B cell (primary cell): Measurements from ENCODE around the gene KCNIP1. TPM values are rescaled to one million over a fixed set of nuclear protein-coding genes. Genes with fewer than 3 reads are reported as not detected.

Experiments used
- ATAC-seq: fragments of 200-7000 bp; cut with Tn5 transposase; one replicate; pipeline ENCODE4 v1.10.0; 2021; ENCODE audit warnings: low read depth, mild to moderate bottlenecking, moderate number of reproducible peaks, moderate library complexity
- CTCF ChIA-PET: fragments of 350-600 bp; sonication (Branson Sonifier 250); formaldehyde crosslinking; loops from one replicate; lab custom pipeline; 2021; ENCODE audit warnings: antibody characterized with exemption, inconsistent platforms; lab: Charles Lee
- POLR2A ChIA-PET: fragments of 350-600 bp; sonication (Branson Sonifier 250); formaldehyde crosslinking; loops from one replicate; lab custom pipeline; 2021; ENCODE audit warnings: antibody characterized with exemption; lab: Charles Lee
- DNase-seq: peaks from one replicate; pipeline ENCODE4 v3.0.0; 2013
- H2AFZ ChIP-seq: 2 replicates; pipeline ENCODE4 v1.6.1; 2012; ENCODE audit warnings: mild to moderate bottlenecking, low read depth, low read length; ENCODE audit not compliant: insufficient read depth, poor library complexity, severe bottlenecking
- H3K27ac ChIP-seq, 2 donors: 1 replicate in 1 of 2; 2 replicates in 1 of 2; pipeline ENCODE4 v1.5.1; 2012 to 2013; ENCODE audit warnings: low read length in 2 of 2, mild to moderate bottlenecking in 2 of 2, moderate library complexity in 1 of 2
- H3K27me3 ChIP-seq, 4 experiments: fragments of 200-600 bp in 1 of 4; sonication (generic) in 1 of 4; replicated peaks in 1 of 4; 1 replicate in 2 of 4; 2 replicates in 2 of 4; pipeline versions ENCODE4 v1.6.1 to v1.7.0; 2013 to 2016; ENCODE audit warnings: low read length in 3 of 4, mild to moderate bottlenecking in 2 of 4, mixed read lengths in 1 of 4, moderate library complexity in 1 of 4; ENCODE audit not compliant: insufficient read depth in 4 of 4, control insufficient read depth in 3 of 4; ENCODE audit errors: control extremely low read depth in 1 of 4
- H3K36me3 ChIP-seq, 2 experiments: replicated peaks in 1 of 2; 1 replicate in 1 of 2; 2 replicates in 1 of 2; pipeline versions ENCODE4 v1.6.1 to v1.7.1; 2013; ENCODE audit warnings: low read length in 1 of 2; ENCODE audit not compliant: insufficient read depth in 2 of 2, control insufficient read depth in 1 of 2; ENCODE audit errors: control extremely low read depth in 1 of 2, extremely low read depth in 1 of 2
- H3K4me1 ChIP-seq, 2 donors: fragments of 200-600 bp in 1 of 2; sonication (generic) in 1 of 2; 1 replicate in 1 of 2; 2 replicates in 1 of 2; pipeline versions ENCODE4 v1.5.1 to v1.6.1; 2013 to 2017; ENCODE audit warnings: low read length in 2 of 2; ENCODE audit not compliant: control insufficient read depth in 2 of 2, insufficient read depth in 2 of 2
- H3K4me2 ChIP-seq: replicated peaks from 2 replicates; pipeline ENCODE3; 2012; ENCODE audit warnings: mild to moderate bottlenecking, low read depth, low read length; ENCODE audit not compliant: poor library complexity, severe bottlenecking
- H3K4me3 ChIP-seq, 5 experiments: fragments of 200-600 bp in 1 of 5; sonication (generic) in 1 of 5; 1 replicate in 3 of 5; 2 replicates in 2 of 5; pipeline versions ENCODE4 v1.5.1 to v1.7.0; 2011 to 2016; ENCODE audit warnings: low read length in 4 of 5, mild to moderate bottlenecking in 4 of 5, low read depth in 2 of 5, control low read depth in 1 of 5, moderate library complexity in 1 of 5; ENCODE audit not compliant: insufficient read depth in 1 of 5; ENCODE audit errors: control extremely low read depth in 1 of 5, extremely low read depth in 1 of 5
- H3K79me2 ChIP-seq: fragments of 200-600 bp; sonication (generic); one replicate; pipeline ENCODE4 v1.6.0; 2016; ENCODE audit warnings: low read length; ENCODE audit not compliant: control insufficient read depth, insufficient read depth
- H3K9ac ChIP-seq: fragments of 200-600 bp; sonication (generic); 2 replicates; pipeline ENCODE4 v1.6.1; 2017; ENCODE audit warnings: mild to moderate bottlenecking, low read length, moderate library complexity
- H3K9me3 ChIP-seq, 3 donors: one replicate each; pipeline versions ENCODE4 v1.6.1 to v1.7.1; 2013; ENCODE audit warnings: low read length in 2 of 3; ENCODE audit not compliant: control insufficient read depth in 2 of 3, insufficient read depth in 1 of 3; ENCODE audit errors: control extremely low read depth in 1 of 3
- H4K20me1 ChIP-seq: 2 replicates; pipeline ENCODE4 v1.6.0; 2012; ENCODE audit warnings: mild to moderate bottlenecking, low read length; ENCODE audit not compliant: insufficient read depth, control insufficient read depth, poor library complexity, severe bottlenecking
- H3K27ac Mint-ChIP-seq: one replicate; pipeline ENCODE4 v1.8.0; 2021; ENCODE audit warnings: mixed read lengths
- H3K27me3 Mint-ChIP-seq: one replicate; pipeline ENCODE4 v1.8.0; 2021; ENCODE audit warnings: mixed read lengths
- H3K4me1 Mint-ChIP-seq: one replicate; pipeline ENCODE4 v1.8.0; 2021; ENCODE audit warnings: mixed read lengths
- H3K4me3 Mint-ChIP-seq: one replicate; pipeline ENCODE4 v1.8.0; 2021; ENCODE audit warnings: mixed read lengths
- H3K9me3 Mint-ChIP-seq: one replicate; pipeline ENCODE4 v1.8.0; 2022; ENCODE audit warnings: mixed read lengths; ENCODE audit not compliant: insufficient read depth
- EZH2 ChIP-seq: IDR thresholded peaks from 2 replicates; pipeline ENCODE4 v1.6.1; 2012; ENCODE audit warnings: borderline replicate concordance, low read depth, mild to moderate bottlenecking, moderate library complexity, low read length; ENCODE audit not compliant: insufficient read depth, poor library complexity, severe bottlenecking
- WGBS: methylation state at CpG from one replicate; pipeline ENCODE4 v1.1.5; 2013; ENCODE audit warnings: missing lambda C conversion rate; ENCODE audit not compliant: insufficient coverage; 5-methylcytosine and 5-hydroxymethylcytosine counted together
- intact Hi-C: fragments of 100-400 bp; cut with micrococcal nuclease; formaldehyde crosslinking; loops from one replicate; pipeline ENCODE4 v1.10.0; 2022
- polyA plus RNA-seq: library from polyadenylated mRNA; depleted of rRNA; stranded (reverse); fragments of >200 nt; gene quantifications from 2 replicates; pipeline ENCODE4 v1.2.3, GENCODE V29; 2012
- total RNA-seq, 2 donors: library from RNA; stranded (reverse); fragments of 120-200 nt in 1 of 2; gene quantifications; 1 replicate in 1 of 2; 2 replicates in 1 of 2; pipeline versions ENCODE4 v1.2.3 to v1.2.4, GENCODE V29; 2013 to 2022
- TF ChIP-seq, protein P1 (sequence below): fragments of 200-600 bp; IDR thresholded peaks from one replicate; pipeline ENCODE4 v1.8.0; 2022; ENCODE audit warnings: antibody characterized with exemption, mild to moderate bottlenecking

The KCNIP1 gene
- total and polyA plus RNA-seq, 2 donors (not counting 1 experiment from before 2014, with no cell fraction given): not detected

- Mint-ChIP-seq H3K27me3 (peaks cover 9% of the 10 kb centered on the region), H3K4me1 (peaks cover 3% of the 10 kb centered on the region), H3K9me3 (peaks cover 3% of the 10 kb centered on the region), H3K4me3 (no peak overlapping the region), H3K27ac (no peak overlapping the region)
- Histone ChIP-seq H3K27me3 (peaks cover 0 to 6% (median 1%) of the 10 kb centered on the region in 4 experiments), H3K36me3 (no peaks in the 10 kb centered on the region), H3K9me3 (peaks cover 0 to 2% (median under 1%) of the 10 kb centered on the region in 3 donors), H3K27ac (no peak overlapping the region), H3K4me3 (no peak overlapping the region), H3K9ac (no peak overlapping the region), H3K4me1 (no peaks in the 10 kb centered on the region), H3K79me2 (no peaks in the 10 kb centered on the region), H3K4me2 (no peak overlapping the region), H2AFZ (no peak overlapping the region), H4K20me1 (no peaks in the 10 kb centered on the region)
- 77% methylated on average over 3 of the region's 4 CpGs for WGBS
- ChIA-PET CTCF (no interaction called here), POLR2A (no interaction called here)
- intact Hi-C loops: no loop called here
- DNase-seq (no peak), ATAC-seq (no peak)
- no peak for TF ChIP-seq EZH2
- TF ChIP-seq, protein P1, sequence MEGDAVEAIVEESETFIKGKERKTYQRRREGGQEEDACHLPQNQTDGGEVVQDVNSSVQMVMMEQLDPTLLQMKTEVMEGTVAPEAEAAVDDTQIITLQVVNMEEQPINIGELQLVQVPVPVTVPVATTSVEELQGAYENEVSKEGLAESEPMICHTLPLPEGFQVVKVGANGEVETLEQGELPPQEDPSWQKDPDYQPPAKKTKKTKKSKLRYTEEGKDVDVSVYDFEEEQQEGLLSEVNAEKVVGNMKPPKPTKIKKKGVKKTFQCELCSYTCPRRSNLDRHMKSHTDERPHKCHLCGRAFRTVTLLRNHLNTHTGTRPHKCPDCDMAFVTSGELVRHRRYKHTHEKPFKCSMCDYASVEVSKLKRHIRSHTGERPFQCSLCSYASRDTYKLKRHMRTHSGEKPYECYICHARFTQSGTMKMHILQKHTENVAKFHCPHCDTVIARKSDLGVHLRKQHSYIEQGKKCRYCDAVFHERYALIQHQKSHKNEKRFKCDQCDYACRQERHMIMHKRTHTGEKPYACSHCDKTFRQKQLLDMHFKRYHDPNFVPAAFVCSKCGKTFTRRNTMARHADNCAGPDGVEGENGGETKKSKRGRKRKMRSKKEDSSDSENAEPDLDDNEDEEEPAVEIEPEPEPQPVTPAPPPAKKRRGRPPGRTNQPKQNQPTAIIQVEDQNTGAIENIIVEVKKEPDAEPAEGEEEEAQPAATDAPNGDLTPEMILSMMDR: no peak
Measured at GRCh38 chr5:170573114-170573513, 69.3 kb downstream of the KCNIP1 start.

DNA sequence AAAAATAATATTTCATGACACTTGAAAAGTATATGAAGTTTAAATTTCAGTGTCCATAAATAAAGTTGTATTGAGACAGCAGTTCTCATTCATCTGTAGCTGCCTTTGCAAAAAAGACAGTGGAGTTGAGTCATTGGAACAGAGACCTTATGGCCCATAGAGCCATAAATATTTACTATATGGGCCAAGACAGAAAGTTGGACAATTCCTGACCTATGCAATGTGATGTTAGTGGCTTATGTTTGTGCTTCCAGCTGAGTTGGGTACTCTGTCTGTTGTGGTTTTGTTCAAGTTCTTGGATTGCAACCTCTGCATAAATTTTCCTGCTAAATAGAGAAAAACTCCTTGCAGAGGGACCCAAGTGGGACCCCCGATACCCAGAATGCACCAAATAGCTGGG, 69.8 kb downstream of the KCNIP1 start:
- Mint-ChIP-seq H3K4me3 (no peak overlapping the region), H3K27ac (no peak overlapping the region), H3K4me1 (peaks cover 3% of the 10 kb centered on the region), H3K27me3 (peaks cover 14% of the 10 kb centered on the region), H3K9me3 (peaks cover 7% of the 10 kb centered on the region)
- Histone ChIP-seq H3K36me3 (no peaks in the 10 kb centered on the region), H3K9me3 (peaks cover 0 to 4% (median 2%) of the 10 kb centered on the region in 3 donors), H2AFZ (no peak overlapping the region), H3K4me2 (no peak overlapping the region), H3K27me3 (peaks cover 0 to 6% (median 1%) of the 10 kb centered on the region in 4 experiments), H4K20me1 (no peaks in the 10 kb centered on the region), H3K4me1 (no peaks in the 10 kb centered on the region), H3K27ac (no peak overlapping the region), H3K79me2 (no peaks in the 10 kb centered on the region), H3K9ac (no peak overlapping the region), H3K4me3 (no peak overlapping the region)
- TF ChIP-seq EZH2: no peak
- TF ChIP-seq, protein P1: no peak
- ATAC-seq: no peak
- WGBS: no CpG with 5 or more reads among the region's 1 CpG
- ChIA-PET POLR2A (no interaction called here), CTCF (no interaction called here)
- intact Hi-C loops: no loop called here
- DNase-seq: no peak
